Neural progenitor cell (in vitro differentiated cells): ENCODE results near the gene OFD1. TPM values are rescaled to one million over a fixed set of nuclear protein-coding genes. Genes with fewer than 3 reads are reported as not detected.
A peak's percentile ranks its signal among the peaks of the same experiment; 100 is the strongest.

Source experiments
- DNase-seq: peaks from one replicate; pipeline ENCODE4 v3.0.0-alpha.2; 2016; ENCODE audit warnings: low spot score
- H2AFZ ChIP-seq: fragments of 200-600 bp; sonication (generic); replicated peaks from 2 replicates; pipeline ENCODE4 v1.6.1; 2016; ENCODE audit warnings: antibody characterized with exemption
- H3F3A ChIP-seq: fragments of 200-600 bp; sonication (generic); 2 replicates; pipeline ENCODE4 v1.6.1; 2016; ENCODE audit warnings: antibody characterized with exemption, low read depth
- H3K27ac ChIP-seq: fragments of 200-600 bp; sonication (generic); 2 replicates; pipeline ENCODE4 v1.5.1; 2016; ENCODE audit warnings: mild to moderate bottlenecking
- H3K27me3 ChIP-seq: fragments of 200-600 bp; sonication (generic); 2 replicates; pipeline ENCODE4 v1.6.1; 2016; ENCODE audit warnings: mild to moderate bottlenecking, moderate library complexity
- H3K36me3 ChIP-seq: fragments of 200-600 bp; sonication (generic); 2 replicates; pipeline ENCODE4 v1.5.1; 2016
- H3K4me1 ChIP-seq: fragments of 200-600 bp; sonication (generic); 2 replicates; pipeline ENCODE4 v1.6.1; 2016; ENCODE audit warnings: mixed run types
- H3K4me2 ChIP-seq: fragments of 200-600 bp; sonication (generic); 2 replicates; pipeline ENCODE4 v1.6.1; 2016
- H3K4me3 ChIP-seq: fragments of 200-600 bp; sonication (generic); 2 replicates; pipeline ENCODE4 v1.5.1; 2016
- H3K79me2 ChIP-seq: fragments of 200-600 bp; sonication (generic); 2 replicates; pipeline ENCODE4 v1.6.1; 2016; ENCODE audit warnings: low read depth
- H3K9ac ChIP-seq: fragments of 200-600 bp; sonication (generic); 2 replicates; pipeline ENCODE4 v1.6.1; 2016
- H3K9me3 ChIP-seq: fragments of 200-600 bp; sonication (generic); 2 replicates; pipeline ENCODE4 v1.5.1; 2016; ENCODE audit warnings: low read depth
- H4K20me1 ChIP-seq: fragments of 200-600 bp; sonication (generic); 2 replicates; pipeline ENCODE4 v1.6.1; 2016; ENCODE audit warnings: low read depth
- H3K27ac Mint-ChIP-seq: 3 replicates; pipeline ENCODE4 v1.8.0; 2021; ENCODE audit warnings: mixed read lengths
- H3K27me3 Mint-ChIP-seq: 2 replicates; pipeline ENCODE4 v1.8.0; 2022; ENCODE audit warnings: low read depth, mild to moderate bottlenecking, inconsistent platforms, moderate library complexity, mixed read lengths; ENCODE audit not compliant: insufficient read depth
- H3K36me3 Mint-ChIP-seq: 3 replicates; pipeline ENCODE4 v1.8.0; 2021; ENCODE audit warnings: mixed read lengths
- H3K4me1 Mint-ChIP-seq: 3 replicates; pipeline ENCODE4 v1.8.0; 2021; ENCODE audit warnings: mixed read lengths
- H3K4me3 Mint-ChIP-seq: 3 replicates; pipeline ENCODE4 v1.8.0; 2021; ENCODE audit warnings: mild to moderate bottlenecking, moderate library complexity, mixed read lengths
- H3K9me3 Mint-ChIP-seq: 3 replicates; pipeline ENCODE4 v1.8.0; 2020; ENCODE audit warnings: mixed read lengths
- EZH2 ChIP-seq: fragments of 200-600 bp; sonication (generic); IDR thresholded peaks from 2 replicates; pipeline ENCODE4 v1.6.1; 2017; ENCODE audit warnings: antibody characterized with exemption, mild to moderate bottlenecking, moderate library complexity
- EZH2phosphoT487 ChIP-seq: fragments of 200-600 bp; sonication (generic); IDR thresholded peaks from 2 replicates; pipeline ENCODE4 v1.6.1; 2017; ENCODE audit warnings: antibody characterized with exemption
- total RNA-seq: library from RNA; depleted of rRNA; stranded (reverse); fragments of >200 nt; gene quantifications from 2 replicates; pipeline ENCODE4 v1.2.3, GENCODE V29; 2015; ENCODE audit warnings: low replicate concordance
- TF ChIP-seq, protein P1 (sequence below): fragments of 200-600 bp; sonication (generic); IDR thresholded peaks from 2 replicates; pipeline ENCODE4 v1.5.1; 2017; ENCODE audit warnings: antibody characterized with exemption, mild to moderate bottlenecking

OFD1 gene
- total RNA-seq, 1 donor from 2014 or later = 36.0 TPM

DNA sequence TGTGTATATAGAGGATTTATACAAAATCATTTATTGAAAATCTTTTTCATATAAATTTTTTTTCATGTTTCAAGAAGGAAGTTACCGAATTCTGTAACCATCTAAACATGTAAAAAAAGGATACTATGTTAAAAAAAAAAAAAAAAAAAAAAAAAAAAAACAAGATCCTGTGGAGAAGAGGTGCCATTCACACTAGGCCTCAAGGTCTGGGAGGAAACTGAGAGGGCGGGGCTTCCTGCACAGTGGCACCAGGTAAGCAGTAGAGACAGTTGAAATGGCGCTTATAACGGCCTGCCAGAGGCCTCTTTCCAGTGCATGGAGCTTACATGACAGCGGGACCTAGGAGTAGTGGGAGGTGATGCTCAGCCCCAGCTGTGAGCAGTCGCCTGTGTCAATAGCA, 17.6 kb upstream of the OFD1 start:
- Histone ChIP-seq H3F3A (no peaks in the 10 kb centered on the region), H2AFZ (no peak overlapping the region), H3K4me1 (no peaks in the 10 kb centered on the region), H4K20me1 (no peaks in the 10 kb centered on the region), H3K36me3 (peaks cover 5% of the 10 kb centered on the region), H3K27ac (no peak overlapping the region), H3K79me2 (no peaks in the 10 kb centered on the region), H3K9ac (no peak overlapping the region), H3K27me3 (no peaks in the 10 kb centered on the region), H3K4me2 (no peak overlapping the region), H3K9me3 (no peaks in the 10 kb centered on the region), H3K4me3 (no peak overlapping the region)
- Mint-ChIP-seq H3K27ac (peak overlapping the region; percentile 100), H3K4me1 (peaks cover 23% of the 10 kb centered on the region), H3K27me3 (no peaks in the 10 kb centered on the region), H3K36me3 (peaks cover 22% of the 10 kb centered on the region), H3K4me3 (no peak overlapping the region), H3K9me3 (peaks cover 3% of the 10 kb centered on the region)
- TF ChIP-seq EZH2phosphoT487 (no peak), EZH2 (no peak)
- TF ChIP-seq, protein P1, sequence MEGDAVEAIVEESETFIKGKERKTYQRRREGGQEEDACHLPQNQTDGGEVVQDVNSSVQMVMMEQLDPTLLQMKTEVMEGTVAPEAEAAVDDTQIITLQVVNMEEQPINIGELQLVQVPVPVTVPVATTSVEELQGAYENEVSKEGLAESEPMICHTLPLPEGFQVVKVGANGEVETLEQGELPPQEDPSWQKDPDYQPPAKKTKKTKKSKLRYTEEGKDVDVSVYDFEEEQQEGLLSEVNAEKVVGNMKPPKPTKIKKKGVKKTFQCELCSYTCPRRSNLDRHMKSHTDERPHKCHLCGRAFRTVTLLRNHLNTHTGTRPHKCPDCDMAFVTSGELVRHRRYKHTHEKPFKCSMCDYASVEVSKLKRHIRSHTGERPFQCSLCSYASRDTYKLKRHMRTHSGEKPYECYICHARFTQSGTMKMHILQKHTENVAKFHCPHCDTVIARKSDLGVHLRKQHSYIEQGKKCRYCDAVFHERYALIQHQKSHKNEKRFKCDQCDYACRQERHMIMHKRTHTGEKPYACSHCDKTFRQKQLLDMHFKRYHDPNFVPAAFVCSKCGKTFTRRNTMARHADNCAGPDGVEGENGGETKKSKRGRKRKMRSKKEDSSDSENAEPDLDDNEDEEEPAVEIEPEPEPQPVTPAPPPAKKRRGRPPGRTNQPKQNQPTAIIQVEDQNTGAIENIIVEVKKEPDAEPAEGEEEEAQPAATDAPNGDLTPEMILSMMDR = no peak
- no peak for DNase-seq

DNA sequence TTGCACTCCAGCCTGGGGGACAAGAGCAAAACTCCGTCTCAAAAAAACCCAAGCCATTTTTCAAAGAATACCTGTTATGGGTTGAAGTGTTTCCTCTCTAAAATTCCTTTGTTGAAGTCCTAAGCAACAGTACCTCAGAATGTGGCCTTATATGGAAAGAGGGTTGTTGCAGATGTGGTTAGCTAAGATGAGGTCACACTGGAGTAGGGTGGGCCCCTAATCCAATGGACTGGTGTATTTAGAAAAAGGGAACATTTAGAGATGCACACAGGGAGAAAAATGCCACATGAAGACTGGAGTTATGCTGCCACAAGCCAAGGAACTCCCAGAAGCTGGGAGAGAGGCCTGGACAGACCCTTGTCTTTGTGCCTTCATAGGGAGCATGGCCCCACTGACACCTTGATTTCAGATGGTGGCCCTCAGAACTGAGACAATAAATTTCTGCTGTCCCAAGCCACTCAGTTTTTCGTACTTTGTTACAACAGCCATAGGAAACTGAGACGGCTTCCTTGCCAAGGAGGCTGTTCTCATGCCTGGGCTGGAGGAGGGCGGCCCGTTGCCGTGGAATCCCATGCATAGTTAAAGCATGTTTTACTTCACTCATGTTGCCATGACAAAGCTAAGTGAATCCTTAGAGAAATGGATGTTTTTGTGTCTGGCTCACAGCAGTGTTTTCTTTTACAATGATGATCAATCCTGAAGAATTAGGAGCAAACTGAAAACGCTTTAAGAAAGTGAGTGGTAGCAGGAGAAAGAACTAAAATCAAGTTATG, 16.7 kb upstream of the OFD1 start:
- TF ChIP-seq, protein P1 = no peak
- no peak for TF ChIP-seq EZH2phosphoT487
- H3K4me3 ChIP-seq = no peak overlapping the region
- peaks cover under 1% of the 10 kb centered on the region for H3K79me2 ChIP-seq
- no peak overlapping the region for H2AFZ ChIP-seq
- DNase-seq = no peak
- no peaks in the 10 kb centered on the region for H3K9me3 ChIP-seq
- H3K27ac ChIP-seq = no peak overlapping the region
- no peak overlapping the region for H3K9ac ChIP-seq
- H3K4me2 ChIP-seq = no peak overlapping the region
- no peaks in the 10 kb centered on the region for H3K4me1 ChIP-seq
- no peaks in the 10 kb centered on the region for H3K27me3 Mint-ChIP-seq
- H3K4me1 Mint-ChIP-seq = peaks cover 23% of the 10 kb centered on the region
- H3K36me3 Mint-ChIP-seq = peaks cover 21% of the 10 kb centered on the region
- H3F3A ChIP-seq = no peaks in the 10 kb centered on the region
- peak overlapping the region; percentile 58 for H3K4me3 Mint-ChIP-seq
- peaks cover 5% of the 10 kb centered on the region for H3K36me3 ChIP-seq
- peaks cover 4% of the 10 kb centered on the region for H3K9me3 Mint-ChIP-seq
- no peaks in the 10 kb centered on the region for H4K20me1 ChIP-seq
- H3K27me3 ChIP-seq = no peaks in the 10 kb centered on the region
- H3K27ac Mint-ChIP-seq = peak overlapping the region; percentile 100

DNA sequence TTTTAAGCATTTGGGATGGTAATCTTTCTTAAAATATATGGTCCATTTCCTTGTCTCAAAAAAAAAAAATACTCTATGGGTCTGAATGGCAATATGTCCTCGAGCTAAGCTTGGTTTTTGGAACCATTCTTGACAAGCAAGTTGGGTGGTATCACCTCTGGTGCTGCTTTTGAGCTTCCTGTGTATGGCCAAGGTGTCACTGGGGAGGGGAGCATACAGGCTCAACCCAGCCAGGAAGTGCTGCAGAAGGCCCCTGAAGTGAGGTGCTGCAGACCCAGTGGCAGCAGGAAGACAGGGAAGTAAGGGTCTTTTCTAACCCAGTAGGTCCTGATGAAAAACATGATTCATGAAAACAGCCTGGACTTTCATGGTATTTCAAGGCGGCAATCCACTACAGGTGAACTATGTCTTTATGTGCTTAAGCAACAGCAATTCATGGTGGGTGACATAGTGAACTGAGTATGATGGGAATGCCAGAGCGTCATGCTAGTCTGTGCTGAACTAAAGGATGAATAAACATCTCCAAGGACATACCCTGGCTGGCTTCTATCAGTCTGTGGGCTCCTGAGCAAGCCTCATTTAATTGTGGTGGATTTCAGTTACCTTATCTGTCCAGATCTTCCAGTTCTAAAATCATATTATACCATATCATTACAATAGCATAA, 15.2 kb upstream of the OFD1 start:
- Histone ChIP-seq H2AFZ (no peak overlapping the region), H3K4me1 (no peaks in the 10 kb centered on the region), H3K9ac (no peak overlapping the region), H3K4me3 (no peak overlapping the region), H3K4me2 (no peak overlapping the region), H3K79me2 (peaks cover 13% of the 10 kb centered on the region), H3F3A (no peaks in the 10 kb centered on the region), H3K36me3 (peaks cover 5% of the 10 kb centered on the region), H4K20me1 (no peaks in the 10 kb centered on the region), H3K27ac (no peak overlapping the region), H3K27me3 (no peaks in the 10 kb centered on the region), H3K9me3 (no peaks in the 10 kb centered on the region)
- TF ChIP-seq EZH2 (no peak), EZH2phosphoT487 (no peak)
- TF ChIP-seq, protein P1 = no peak
- peaks cover 12% of the 10 kb centered on the region for H3K9me3 Mint-ChIP-seq
- DNase-seq = no peak
- H3K36me3 Mint-ChIP-seq = peaks cover 29% of the 10 kb centered on the region
- H3K4me1 Mint-ChIP-seq = peaks cover 23% of the 10 kb centered on the region
- peak overlapping the region; percentile 95 for H3K27ac Mint-ChIP-seq
- H3K4me3 Mint-ChIP-seq = no peak overlapping the region
- no peaks in the 10 kb centered on the region for H3K27me3 Mint-ChIP-seq
